GM18508 (cell line): Measurements from ENCODE around the gene ACE2.

Experiments
- ATAC-seq: cut with Tn5 transposase; IDR thresholded peaks from one replicate; pipeline ENCODE4 v1.9.1; 2021; ENCODE audit warnings: moderate number of reproducible peaks; ENCODE audit not compliant: insufficient read depth, unreplicated experiment

Gene ACE2

GRCh38 chrX:15579778-15580747 is 20.7 kb downstream of the ACE2 start:
- ATAC-seq: no peak

- ATAC-seq: no peak
Observed at GRCh38 chrX:15576019-15576418, 24.7 kb downstream of the ACE2 start.

DNA sequence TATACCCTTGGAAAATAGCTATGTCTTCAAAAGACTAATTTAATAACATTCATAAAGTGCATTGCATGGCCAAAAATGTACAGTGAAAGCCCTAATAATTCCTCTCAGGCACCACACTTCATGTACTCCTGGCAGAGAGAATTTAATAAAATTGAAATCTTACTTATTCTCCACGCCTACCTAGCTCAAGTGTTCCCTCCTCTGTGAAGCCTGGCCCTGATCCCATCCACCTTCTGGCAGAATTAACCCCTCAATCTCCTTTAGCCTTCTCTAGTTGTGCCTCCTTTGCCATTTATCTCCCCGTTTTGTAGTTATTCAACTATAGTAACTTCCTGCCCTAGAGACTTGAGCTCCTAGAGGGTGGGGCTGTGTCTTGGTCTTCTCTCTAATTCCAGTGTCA is 26.7 kb downstream of the ACE2 start:
- ATAC-seq: no peak

- ATAC-seq: no peak
Observed at GRCh38 chrX:15570145-15570544, 30.6 kb downstream of the ACE2 start.

DNA sequence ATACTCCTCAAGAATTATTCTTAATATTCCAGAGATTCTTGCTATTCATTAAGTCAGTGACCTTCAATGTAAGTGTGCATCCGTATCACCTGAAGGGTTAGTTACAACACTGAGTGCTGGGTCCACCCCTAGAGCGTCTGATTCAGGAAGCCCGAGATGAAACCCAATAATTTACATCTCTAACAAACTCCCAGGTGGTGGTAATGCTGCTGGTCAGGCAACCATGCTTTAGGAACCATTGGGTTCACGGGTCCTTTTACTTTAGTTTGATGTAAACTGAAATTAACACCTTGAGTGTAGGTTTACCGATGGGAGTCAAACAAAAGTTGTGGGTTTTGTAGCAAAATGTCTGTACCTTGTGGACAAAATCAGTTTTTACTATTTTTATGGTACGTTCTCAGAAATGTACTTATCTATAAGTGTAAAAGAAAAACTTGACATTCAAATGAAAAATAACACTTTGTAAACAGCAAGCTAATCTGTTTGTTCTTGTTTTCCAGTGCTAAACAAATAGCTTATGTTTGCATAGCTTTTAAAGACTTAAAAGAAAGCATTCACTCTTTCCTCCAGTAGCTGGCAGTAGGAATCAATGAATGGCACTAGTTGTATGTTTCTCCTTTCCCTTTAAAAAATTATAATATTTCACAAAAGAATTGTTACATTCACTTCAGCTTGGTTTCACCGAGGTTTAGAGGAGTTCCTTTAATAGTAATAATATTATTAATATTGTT is 32.7 kb downstream of the ACE2 start:
- no peak for ATAC-seq

DNA sequence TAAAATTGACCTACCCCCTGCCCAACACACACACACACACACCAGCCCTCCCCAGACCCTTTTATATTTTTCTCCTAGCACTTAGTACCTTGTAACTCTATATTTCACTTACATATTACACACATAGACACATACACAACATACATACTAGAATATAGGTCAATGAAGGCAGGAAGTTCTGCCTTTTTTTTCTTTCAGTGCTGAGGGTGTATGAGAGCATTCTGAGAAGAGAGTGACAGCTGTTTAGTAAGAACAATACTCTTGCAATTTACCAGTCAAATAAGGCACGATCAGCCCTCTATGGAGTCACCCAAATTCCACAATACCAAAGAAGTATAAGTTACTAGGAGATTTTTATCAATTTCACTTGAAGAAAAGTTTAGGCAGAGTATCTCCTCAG is 33.5 kb downstream of the ACE2 start:
- ATAC-seq: no peak

- ATAC-seq: no peak
Observed at GRCh38 chrX:15566244-15566643, 34.5 kb downstream of the ACE2 start.

GRCh38 chrX:15564981-15565579 is 35.7 kb downstream of the ACE2 start:
- no peak for ATAC-seq

- ATAC-seq: no peak
Observed at GRCh38 chrX:15563056-15563455, 37.7 kb downstream of the ACE2 start.

- ATAC-seq: no peak
Observed at GRCh38 chrX:15560924-15561323, 39.8 kb downstream of the ACE2 start.

GRCh38 chrX:15559227-15559626 is 41.5 kb downstream of the ACE2 start:
- ATAC-seq: no peak

DNA sequence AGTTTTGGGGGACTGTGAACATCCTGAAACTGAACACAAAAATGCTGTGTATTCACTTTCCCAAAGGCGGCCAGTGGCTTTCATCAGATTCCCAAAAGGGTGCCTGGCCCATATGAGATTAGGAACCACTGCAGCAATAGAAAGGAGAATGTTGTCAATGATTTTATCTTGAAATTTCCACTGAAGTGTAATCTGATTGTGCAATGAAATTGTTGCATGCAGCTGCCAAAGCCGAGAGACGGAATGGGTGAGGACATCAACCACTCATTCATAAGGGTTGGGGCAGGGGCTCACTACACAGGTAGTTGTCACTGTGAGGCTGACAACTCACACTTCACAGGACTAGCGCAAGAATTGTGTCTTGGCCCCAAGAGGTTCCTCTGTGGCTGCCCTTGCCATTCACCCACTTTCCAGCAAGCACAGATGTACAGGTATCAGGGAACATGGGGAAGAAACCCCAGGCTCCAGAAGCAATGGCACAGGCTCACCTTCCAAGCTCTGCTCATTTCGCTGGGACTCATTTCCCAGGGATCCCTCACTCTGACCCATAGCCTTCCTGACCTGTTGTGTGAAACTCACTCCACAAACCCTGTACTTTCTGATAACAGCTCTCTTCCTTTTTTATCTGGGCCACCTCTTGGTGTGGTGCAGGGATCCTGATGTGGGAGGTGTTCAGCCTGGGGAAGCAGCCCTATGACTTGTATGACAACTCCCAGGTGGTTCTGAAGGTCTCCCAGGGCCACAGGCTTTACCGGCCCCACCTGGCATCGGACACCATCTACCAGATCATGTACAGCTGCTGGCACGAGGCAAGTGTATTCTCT is 51.4 kb downstream of the ACE2 start:
- no peak for ATAC-seq

DNA sequence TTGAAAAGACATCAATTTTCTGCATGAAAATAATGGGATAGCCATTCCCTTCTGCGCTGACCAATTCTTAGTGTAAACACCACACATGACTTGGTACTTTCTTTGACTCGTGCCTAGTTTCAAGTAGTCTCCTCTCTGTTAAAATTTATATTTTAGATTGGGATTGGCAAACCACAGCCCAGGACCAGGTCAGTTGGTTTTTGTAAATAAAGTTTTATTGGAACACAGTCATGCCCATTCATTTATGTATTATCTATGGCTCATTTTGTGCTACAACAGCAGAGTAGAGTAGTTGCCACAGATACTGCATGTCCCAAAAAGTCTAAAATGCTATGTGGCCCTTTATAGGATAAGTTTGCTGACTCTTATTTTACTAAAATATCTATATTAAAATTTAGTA is 53.4 kb downstream of the ACE2 start:
- no peak for ATAC-seq

DNA sequence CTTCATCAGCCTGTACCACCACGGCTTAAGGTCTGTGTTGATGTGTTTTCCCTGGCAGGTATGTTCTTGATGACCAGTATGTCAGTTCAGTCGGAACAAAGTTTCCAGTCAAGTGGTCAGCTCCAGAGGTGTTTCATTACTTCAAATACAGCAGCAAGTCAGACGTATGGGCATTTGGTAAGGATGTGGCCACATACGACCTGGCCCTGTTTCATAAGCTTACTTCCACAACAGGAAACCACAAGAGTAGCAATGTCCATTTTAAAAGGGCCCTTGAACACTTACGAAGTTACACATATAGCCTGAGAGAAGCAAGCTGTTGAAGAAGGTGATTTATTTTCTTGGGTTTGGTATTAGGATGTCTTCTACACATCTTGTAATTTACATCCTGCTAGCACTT is 54.0 kb downstream of the ACE2 start:
- no peak for ATAC-seq

DNA sequence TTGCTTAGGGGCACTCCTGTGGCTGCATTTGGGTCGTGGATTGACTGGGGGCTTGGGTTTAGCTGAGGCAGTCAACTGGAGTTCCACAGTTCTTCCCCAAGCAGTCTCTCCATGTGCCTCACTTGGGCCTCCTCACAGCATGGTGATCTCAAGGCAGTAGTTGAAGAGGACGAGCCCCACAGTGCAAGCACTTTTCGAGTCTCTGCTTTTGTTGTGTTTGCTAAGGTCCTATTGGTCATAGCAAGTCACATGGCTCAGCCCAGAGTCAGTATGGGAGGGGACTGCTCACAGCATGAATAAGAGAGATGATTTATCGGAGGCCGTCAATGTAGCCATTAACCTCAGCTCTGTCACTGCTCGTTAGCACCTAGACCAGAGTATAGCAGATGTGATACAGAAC is 70.4 kb downstream of the ACE2 start:
- ATAC-seq: no peak

DNA sequence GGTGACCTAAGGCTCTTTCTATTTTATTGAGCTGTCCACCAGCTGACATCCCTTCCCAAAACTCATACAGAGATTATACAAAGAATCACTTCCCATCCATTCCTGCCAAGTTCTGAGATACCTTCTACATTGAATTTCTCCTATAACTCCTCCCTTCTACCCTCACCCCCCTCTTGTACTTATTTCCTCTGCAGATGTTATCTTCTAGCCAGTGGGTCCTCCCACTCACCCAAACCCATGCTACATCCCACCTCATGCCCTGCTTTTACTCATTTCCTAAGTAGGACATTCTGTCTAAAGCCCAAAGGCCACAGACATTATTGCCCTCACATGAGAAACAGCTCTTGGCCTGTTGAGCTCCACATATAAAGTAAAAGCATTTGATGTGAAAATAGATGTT is 71.6 kb downstream of the ACE2 start:
- ATAC-seq: no peak

DNA sequence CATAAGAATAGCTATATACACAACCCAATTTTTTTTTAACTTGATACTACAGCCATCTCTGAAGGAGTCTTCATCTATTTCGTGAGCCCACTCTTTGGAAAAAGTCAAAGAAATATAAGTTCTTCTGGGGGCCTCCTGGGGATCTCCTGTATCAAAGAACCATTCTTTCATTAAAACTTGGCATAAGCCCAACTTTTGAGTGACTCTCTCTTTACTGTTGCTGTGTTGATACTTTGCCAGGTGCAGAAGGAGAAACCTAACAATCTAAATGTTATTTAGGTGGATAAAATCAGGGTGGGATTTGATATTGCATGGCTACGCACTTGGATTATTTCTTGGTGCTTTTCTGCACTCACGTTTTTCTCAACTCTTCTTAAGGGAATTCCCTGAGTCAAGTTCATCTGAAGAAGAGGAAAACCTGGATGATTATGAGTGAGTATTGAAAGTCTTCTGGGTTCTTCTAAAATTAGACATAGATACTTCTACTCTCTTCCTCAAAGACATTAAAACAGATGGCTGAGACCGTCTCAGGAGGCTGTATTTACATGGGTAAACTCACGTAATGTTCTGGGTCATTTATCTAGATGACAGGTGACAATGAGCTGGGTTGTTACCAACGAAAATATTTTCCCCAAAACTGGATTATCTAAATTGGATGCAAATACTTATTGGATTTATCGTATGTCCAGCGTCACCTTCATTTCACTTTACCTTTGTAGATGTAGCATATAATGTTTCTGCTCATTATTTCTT is 74.9 kb downstream of the ACE2 start:
- no peak for ATAC-seq

DNA sequence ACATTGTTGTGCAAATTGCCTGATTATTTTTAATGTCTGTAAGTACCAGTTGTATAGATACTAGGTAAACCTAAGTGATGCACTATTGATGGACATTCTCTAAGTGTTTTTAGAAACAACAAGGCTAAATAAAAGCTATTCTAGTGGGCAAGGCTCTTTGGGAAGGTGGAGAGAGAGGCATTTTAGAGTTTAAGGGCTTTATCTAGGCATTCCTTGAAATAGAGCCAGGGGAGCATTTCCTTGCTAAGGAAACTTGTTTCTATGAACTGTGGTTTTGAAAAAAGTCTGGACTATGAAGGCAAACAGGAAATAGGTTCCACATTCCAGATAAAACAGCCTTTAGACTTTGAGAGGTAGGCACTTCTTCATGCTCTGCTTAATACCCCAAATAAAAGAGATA is 76.3 kb downstream of the ACE2 start:
- no peak for ATAC-seq

GRCh38 chrX:15523088-15523487 is 77.7 kb downstream of the ACE2 start:
- no peak for ATAC-seq

GRCh38 chrX:15522464-15522863 is 78.3 kb downstream of the ACE2 start:
- no peak for ATAC-seq
